22Rv1 (cell line): ENCODE results near the gene MAD1L1.

ENCODE experiments used
- H3K27ac ChIP-seq: fragments of 450-650 bp; 2 replicates; pipeline ENCODE4 v1.5.1; 2017
- CTCF ChIP-seq: fragments of 450-650 bp; IDR thresholded peaks from 2 replicates; pipeline ENCODE4 v1.5.1; 2017; ENCODE audit warnings: mild to moderate bottlenecking
- ZFX ChIP-seq: fragments of 450-650 bp; IDR thresholded peaks from 2 replicates; pipeline ENCODE4 v1.6.1; 2017; ENCODE audit warnings: antibody characterized with exemption, borderline replicate concordance

MAD1L1 gene

DNA sequence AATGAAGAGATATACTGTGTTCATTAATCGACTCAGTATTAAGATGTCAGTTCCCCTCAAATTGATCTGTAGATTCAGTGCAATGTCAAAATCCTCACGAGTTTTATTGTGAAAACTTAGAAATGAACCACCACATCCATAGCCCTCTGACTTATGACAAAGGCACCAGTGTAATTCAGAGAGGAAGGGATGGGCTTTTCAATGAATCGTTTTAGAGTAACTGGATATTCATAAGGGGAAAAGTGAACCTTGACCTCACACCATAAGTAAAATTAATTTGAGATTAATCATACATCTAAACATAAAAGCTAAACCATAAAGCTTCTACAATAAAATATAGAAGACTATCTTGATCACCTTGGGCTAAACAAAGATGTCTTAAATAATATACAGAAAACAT, 434.6 kb downstream of the MAD1L1 start:
- TF ChIP-seq ZFX (no peak), CTCF (no peak)
- no peak overlapping the region for H3K27ac ChIP-seq

GRCh38 chr7:1794888-1795542, 437.7 kb downstream of the MAD1L1 start:
- TF ChIP-seq ZFX (no peak), CTCF (peak; percentile 61)
- H3K27ac ChIP-seq: no peak overlapping the region

DNA sequence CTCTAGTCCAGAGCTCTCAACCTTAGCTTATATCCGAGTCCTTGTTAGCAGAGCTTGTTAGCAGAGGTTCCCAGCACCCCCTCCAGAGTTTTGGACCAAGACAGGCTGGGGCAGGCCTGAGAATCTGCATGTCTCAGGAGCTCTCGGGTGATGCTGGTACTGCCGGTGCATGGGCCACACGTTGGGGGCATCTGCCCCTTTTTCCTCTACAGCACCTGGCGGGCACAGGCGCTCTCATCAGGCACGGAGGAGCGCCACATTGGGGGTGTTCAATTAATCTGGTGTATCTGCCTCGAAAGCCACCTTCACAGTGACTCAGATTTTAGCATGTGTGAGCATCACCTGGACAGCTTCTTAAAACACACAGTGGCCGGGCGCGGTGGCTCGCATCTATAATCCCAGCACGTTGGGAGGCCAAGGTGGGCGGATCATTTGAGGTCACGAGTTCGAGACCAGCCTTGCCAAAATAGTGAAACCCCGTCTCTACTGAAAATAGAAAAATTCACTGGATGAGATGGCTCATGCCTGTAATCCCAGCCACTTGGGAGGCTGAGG, 445.0 kb downstream of the MAD1L1 start:
- TF ChIP-seq ZFX (no peak), CTCF (no peak)
- no peak overlapping the region for H3K27ac ChIP-seq

DNA sequence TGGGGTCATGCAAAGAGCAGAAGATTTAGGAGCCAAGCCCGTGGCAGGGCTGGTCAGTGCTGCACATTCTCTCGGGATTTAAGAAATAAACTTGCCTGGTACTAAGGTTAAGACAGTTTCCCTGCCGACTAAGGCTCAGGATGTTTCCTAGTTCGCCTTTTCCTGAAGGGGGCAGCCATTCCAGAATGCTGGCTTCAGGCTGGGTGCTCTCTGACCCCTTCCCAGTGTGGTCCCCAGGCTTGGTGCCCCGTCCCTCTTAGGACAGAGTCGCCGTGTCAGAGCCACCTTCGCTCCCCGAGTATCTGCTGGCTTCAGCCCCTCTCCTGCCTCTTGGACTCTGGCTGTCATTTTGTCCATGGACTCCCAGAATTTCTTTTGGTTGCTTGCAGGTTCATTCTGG, 445.5 kb downstream of the MAD1L1 start:
- H3K27ac ChIP-seq: no peak overlapping the region
- TF ChIP-seq CTCF (no peak), ZFX (no peak)

DNA sequence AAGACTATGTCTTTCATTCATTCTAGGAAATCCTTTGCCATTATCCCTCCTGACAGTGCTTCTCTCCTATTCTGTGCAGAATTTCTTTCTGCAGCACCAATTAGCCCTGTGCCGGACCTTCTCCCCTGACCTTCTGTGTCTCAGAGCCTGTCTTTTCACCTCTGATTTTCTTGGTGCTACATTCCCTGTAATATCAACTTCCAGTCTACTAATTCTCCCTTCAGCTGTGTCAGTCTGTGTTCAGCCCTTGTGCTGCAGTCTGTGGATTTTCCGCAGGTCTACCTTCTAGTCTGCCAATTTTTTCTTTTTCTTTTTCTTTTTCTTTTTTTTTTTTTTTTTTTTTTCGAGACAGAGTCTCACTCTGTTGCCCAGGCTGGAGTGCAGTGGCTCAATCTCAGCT, 446.9 kb downstream of the MAD1L1 start:
- TF ChIP-seq CTCF: no peak
- no peak overlapping the region for H3K27ac ChIP-seq

- no peak overlapping the region for H3K27ac ChIP-seq
- TF ChIP-seq ZFX (no peak), CTCF (no peak)
Observed at GRCh38 chr7:1781369-1781768, 451.4 kb downstream of the MAD1L1 start.

GRCh38 chr7:1779445-1779844, 453.3 kb downstream of the MAD1L1 start:
- H3K27ac ChIP-seq: no peak overlapping the region
- TF ChIP-seq ZFX: no peak

DNA sequence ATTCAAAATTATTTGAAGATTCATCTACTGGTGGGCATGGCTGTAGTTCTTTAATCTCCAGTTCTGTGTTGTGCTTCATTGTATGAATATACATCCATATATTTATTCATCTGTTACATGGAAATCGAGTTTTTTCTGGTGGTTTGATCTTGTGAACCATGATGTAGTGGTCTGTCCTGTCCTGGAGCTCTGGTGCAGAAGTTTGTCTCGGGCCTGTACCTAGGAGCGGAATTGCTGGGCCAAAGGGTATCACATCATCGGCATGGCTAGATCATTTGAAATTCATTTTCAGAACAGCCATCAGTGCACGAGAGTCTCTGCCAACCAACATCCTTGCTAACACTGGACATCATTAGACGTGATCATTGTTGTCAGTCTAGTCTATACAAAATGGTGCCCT, 455.6 kb downstream of the MAD1L1 start:
- no peak overlapping the region for H3K27ac ChIP-seq
- TF ChIP-seq CTCF: no peak
- no peak for TF ChIP-seq ZFX
